Stimulated activated CD4-positive, alpha-beta T cell treated with anti-CD3 and anti-CD28 coated beads, Interleukin-4, amount 100 ng/mL, for 48 hours (primary cell): ENCODE results near the gene NFIB.

Experiments used
- DNase-seq, 2 donors: peaks; one replicate each; pipeline ENCODE4 v3.0.0-alpha.2; 2020; ENCODE audit warnings: low read depth in 2 of 2

NFIB gene

GRCh38 chr9:14153310-14153720, 160.6 kb downstream of the NFIB start:
- DNase-seq: no peak

GRCh38 chr9:14151451-14151850, 162.5 kb downstream of the NFIB start:
- DNase-seq: no peak

- no peak for DNase-seq
These were observed 165.3 kb downstream of the NFIB start for GRCh38 chr9:14148501-14149103.

- no peak for DNase-seq
These were observed 166.2 kb downstream of the NFIB start for GRCh38 chr9:14147738-14148137.

- DNase-seq: no peak
These were observed 167.6 kb downstream of the NFIB start for GRCh38 chr9:14146201-14146874.

GRCh38 chr9:14144215-14144614, 169.7 kb downstream of the NFIB start:
- DNase-seq: no peak

GRCh38 chr9:14141699-14142098, 172.2 kb downstream of the NFIB start:
- DNase-seq: no peak

GRCh38 chr9:14140096-14140697, 173.7 kb downstream of the NFIB start:
- no peak for DNase-seq

- no peak for DNase-seq
These were observed 174.7 kb downstream of the NFIB start for GRCh38 chr9:14139287-14139686.

GRCh38 chr9:14136646-14137370, 177.1 kb downstream of the NFIB start:
- no peak for DNase-seq

- DNase-seq: no peak
These were observed 177.8 kb downstream of the NFIB start for GRCh38 chr9:14136047-14136635.

- DNase-seq: no peak
These were observed 178.5 kb downstream of the NFIB start for GRCh38 chr9:14135421-14135820.

GRCh38 chr9:14133394-14133793, 180.5 kb downstream of the NFIB start:
- DNase-seq: no peak

- DNase-seq: no peak
These were observed 181.2 kb downstream of the NFIB start for GRCh38 chr9:14132775-14133174.

- DNase-seq: no peak
These were observed 182.4 kb downstream of the NFIB start for GRCh38 chr9:14131356-14132088.

GRCh38 chr9:14127656-14128055, 186.3 kb downstream of the NFIB start:
- DNase-seq: no peak

- DNase-seq: no peak
These were observed 194.0 kb downstream of the NFIB start for GRCh38 chr9:14119694-14120514.

GRCh38 chr9:14112226-14112625, 201.7 kb downstream of the NFIB start:
- no peak for DNase-seq

GRCh38 chr9:14111696-14112095, 202.2 kb downstream of the NFIB start:
- no peak for DNase-seq

- DNase-seq: no peak
These were observed 206.0 kb downstream of the NFIB start for GRCh38 chr9:14107977-14108376.

GRCh38 chr9:14107495-14107894, 206.4 kb downstream of the NFIB start:
- DNase-seq: no peak
